ENCODE data around the gene SHANK2.

GRCh38 chr11:71245601-71246391 lies 6.6 kb downstream of the SHANK2 start:
- TF ChIP-seq POLR2A (IDR thresholded peaks at IDR 0.05) = no peak
- no peak for TF ChIP-seq CTCF (IDR thresholded peaks at IDR 0.05)
